SK-N-MC (cell line): Measurements from ENCODE around the gene B3GNT9.

Experiments
- DNase-seq: peaks from one replicate; pipeline ENCODE4 v3.0.0-alpha.2; 2011; ENCODE audit warnings: low read depth, low spot score
- H3K27ac ChIP-seq: fragments of 200-600 bp; sonication (generic); 2 replicates; pipeline ENCODE4 v1.5.1; 2016; ENCODE audit warnings: mixed run types
- H3K36me3 ChIP-seq: fragments of 200-600 bp; sonication (generic); 2 replicates; pipeline ENCODE4 v1.6.1; 2017; ENCODE audit warnings: antibody characterized with exemption, low read length, mixed read lengths; ENCODE audit not compliant: insufficient read depth
- H3K4me3 ChIP-seq: fragments of 200-600 bp; sonication (generic); 2 replicates; pipeline ENCODE4 v1.5.1; 2016
- H3K9ac ChIP-seq: fragments of 200-600 bp; sonication (generic); 2 replicates; pipeline ENCODE4 v1.8.0; 2017; ENCODE audit warnings: mixed run types, mixed read lengths; ENCODE audit not compliant: insufficient read length
- H3K9me3 ChIP-seq: fragments of 200-600 bp; sonication (generic); 2 replicates; pipeline ENCODE4 v1.6.1; 2017; ENCODE audit warnings: low read depth, mild to moderate bottlenecking, antibody characterized with exemption, low read length, moderate library complexity, mixed read lengths
- EZH2 ChIP-seq: fragments of 200-600 bp; sonication (generic); IDR thresholded peaks from one replicate; pipeline ENCODE4 v1.6.1; 2017; ENCODE audit warnings: antibody characterized with exemption
- FOXP2 ChIP-seq: optimal IDR thresholded peaks from 2 replicates; pipeline ENCODE3; 2011; ENCODE audit warnings: mild to moderate bottlenecking, moderate library complexity; ENCODE audit not compliant: insufficient read depth; ENCODE audit errors: extremely low read length, control extremely low read depth
- POLR2AphosphoS5 ChIP-seq: IDR thresholded peaks from 2 replicates; pipeline ENCODE4 v1.6.1; 2012; ENCODE audit warnings: mild to moderate bottlenecking, low read depth, low read length, borderline replicate concordance

B3GNT9 gene

DNA sequence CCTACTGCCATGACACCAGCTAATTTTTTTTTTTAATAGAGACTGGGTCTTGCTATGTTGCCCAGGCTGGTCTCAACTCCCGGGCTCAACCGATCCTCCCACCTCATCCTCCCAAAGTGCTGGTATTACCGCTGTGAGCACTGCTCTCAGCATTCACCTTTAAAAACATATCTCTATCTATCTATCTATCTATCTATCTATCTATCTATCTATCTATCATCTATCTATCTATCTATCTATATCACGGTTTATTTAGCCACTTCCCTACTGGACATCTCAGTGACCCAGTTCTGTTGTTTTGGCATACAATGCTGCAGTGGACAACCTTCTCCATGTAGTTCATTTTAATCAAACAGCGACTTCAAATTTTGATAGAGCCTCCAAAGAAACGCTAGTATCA, 42.3 kb downstream of the B3GNT9 start:
- H3K9me3 ChIP-seq = no peaks in the 10 kb centered on the region
- no peak overlapping the region for H3K4me3 ChIP-seq
- TF ChIP-seq EZH2 (no peak), POLR2AphosphoS5 (no peak), FOXP2 (no peak)
- no peak for DNase-seq
- no peak overlapping the region for H3K9ac ChIP-seq
- H3K36me3 ChIP-seq = no peaks in the 10 kb centered on the region
- H3K27ac ChIP-seq = no peak overlapping the region

DNA sequence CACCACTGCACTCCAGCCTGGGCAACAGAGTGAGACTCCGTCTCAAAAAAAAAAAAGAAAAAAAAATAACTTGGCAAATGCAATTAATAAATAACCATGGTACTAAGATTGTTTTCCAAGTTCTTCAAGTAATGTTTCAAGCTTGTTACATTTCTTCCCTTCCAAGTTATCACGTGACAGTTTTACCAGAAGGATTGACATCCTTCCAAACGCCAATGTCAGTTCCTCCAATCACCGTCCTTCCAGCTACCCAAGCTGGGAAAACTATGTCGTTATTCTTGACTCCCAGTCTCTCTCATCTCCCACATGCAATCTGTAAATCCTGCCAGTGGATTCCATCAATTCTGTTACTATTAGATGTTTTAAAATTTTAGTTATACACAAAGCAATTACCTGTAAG, 44.9 kb downstream of the B3GNT9 start:
- Histone ChIP-seq H3K36me3 (no peaks in the 10 kb centered on the region), H3K9ac (no peak overlapping the region), H3K4me3 (no peak overlapping the region), H3K27ac (no peak overlapping the region), H3K9me3 (no peaks in the 10 kb centered on the region)
- no peak for DNase-seq
- no peak for TF ChIP-seq FOXP2
- no peak for TF ChIP-seq EZH2
- TF ChIP-seq POLR2AphosphoS5 = no peak

DNA sequence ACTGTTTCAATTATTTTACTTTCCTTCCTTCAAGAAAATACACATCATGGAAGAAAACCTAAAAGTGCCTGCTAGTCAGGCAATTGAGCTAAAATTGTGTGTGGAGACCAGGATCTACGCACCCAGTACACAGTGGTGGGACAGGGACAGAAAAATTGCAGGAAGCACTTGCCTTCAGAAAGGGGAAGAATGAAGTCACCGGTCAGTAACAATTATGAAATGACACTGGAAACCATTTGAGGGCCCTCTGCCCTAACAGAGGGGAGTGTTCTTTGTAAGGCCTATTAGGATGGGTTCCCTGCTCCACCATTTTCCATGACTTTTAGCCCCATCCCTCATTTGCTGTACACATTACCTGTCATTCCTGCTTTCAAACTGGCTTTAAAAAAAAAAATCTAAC, 45.6 kb downstream of the B3GNT9 start:
- Histone ChIP-seq H3K9ac (no peak overlapping the region), H3K9me3 (no peaks in the 10 kb centered on the region), H3K4me3 (no peak overlapping the region), H3K36me3 (no peaks in the 10 kb centered on the region), H3K27ac (no peak overlapping the region)
- DNase-seq = no peak
- TF ChIP-seq POLR2AphosphoS5 (no peak), FOXP2 (no peak), EZH2 (no peak)

DNA sequence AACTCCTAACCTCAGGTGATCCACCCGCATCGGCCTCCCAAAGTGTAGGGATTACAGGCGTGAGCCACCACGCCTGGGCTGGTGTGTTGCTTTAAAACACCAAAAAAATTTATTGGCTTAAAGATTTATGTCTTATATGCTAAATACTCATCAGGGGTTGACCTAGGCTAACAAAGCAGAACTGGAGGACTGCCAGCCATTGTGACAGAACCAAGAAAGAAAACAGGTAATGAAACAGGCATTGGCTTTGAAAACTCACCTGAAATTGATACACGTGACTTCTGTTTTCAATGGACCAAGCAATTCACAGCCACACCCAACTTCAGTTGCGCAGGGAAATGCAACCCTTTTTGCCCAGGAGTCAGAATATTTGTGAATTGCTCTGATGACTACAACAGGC, 46.0 kb downstream of the B3GNT9 start:
- H3K27ac ChIP-seq = no peak overlapping the region
- TF ChIP-seq FOXP2 (no peak), EZH2 (no peak), POLR2AphosphoS5 (no peak)
- peaks cover 2% of the 10 kb centered on the region; the same call in 1 of the 2 replicates for H3K36me3 ChIP-seq
- no peak for DNase-seq
- no peak overlapping the region for H3K4me3 ChIP-seq
- no peak overlapping the region for H3K9ac ChIP-seq
- no peaks in the 10 kb centered on the region for H3K9me3 ChIP-seq

DNA sequence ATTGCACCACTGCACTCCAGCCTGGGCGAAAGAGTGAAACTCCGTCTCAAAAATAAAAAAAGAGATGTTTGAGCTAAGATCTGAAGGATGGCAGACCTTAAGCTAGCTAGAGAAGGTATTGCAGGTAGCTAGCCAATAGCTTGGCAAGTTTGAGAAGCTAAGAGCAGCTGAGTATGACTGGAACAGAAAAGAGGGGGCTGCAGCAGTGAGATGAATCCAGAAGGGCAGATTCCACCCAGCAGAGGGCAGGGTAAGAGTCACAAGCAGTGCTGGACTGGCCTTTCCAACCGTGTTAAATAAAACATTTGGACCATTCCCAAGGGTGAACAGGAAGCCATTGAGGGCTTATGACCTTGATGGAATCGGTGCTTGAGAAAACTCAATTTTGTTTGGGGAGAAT, 46.7 kb downstream of the B3GNT9 start:
- no peak for DNase-seq
- H3K9me3 ChIP-seq = no peaks in the 10 kb centered on the region
- no peak overlapping the region for H3K9ac ChIP-seq
- peaks cover 5% of the 10 kb centered on the region; the same call in 1 of the 2 replicates for H3K36me3 ChIP-seq
- no peak overlapping the region for H3K27ac ChIP-seq
- H3K4me3 ChIP-seq = no peak overlapping the region
- TF ChIP-seq POLR2AphosphoS5 = no peak
- TF ChIP-seq FOXP2 = no peak
- TF ChIP-seq EZH2 = no peak

DNA sequence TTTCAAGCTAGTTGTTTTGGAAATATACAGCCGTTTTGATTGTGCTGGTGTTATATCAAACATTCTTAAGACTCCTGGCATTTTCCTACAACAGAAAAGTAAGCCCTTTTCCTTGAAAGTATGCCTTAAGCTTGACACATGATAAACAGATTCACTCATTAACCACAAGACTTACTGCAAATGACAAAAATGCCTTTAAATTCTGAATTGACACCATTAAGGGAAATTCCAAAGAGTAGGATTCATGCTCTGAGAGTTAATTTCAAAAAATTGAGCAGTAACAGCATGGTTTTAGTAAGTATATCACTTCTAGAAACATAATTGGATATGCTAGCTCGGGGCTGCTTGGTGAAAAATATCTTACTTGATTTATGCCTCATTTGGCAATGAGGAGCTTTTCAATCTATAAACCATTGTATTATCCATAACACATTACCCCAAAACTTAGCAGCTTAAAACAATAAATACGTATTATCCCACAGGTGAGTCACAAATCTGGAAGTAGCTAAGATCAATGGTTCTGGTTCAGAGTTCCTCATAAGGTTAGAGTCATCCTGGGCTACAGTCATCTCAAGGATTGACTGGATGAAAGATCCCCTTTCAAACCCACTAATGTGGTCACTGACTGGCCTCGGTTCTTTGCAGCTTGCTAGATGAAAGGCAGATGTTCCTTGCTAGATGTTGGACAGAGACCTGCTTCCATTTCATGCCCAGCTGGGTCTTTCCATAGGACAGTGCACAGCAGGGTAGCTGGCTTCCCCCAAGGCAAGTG, 49.3 kb downstream of the B3GNT9 start:
- no peak overlapping the region for H3K27ac ChIP-seq
- DNase-seq = no peak
- no peak overlapping the region for H3K9ac ChIP-seq
- H3K36me3 ChIP-seq = peaks cover 5% of the 10 kb centered on the region; the same call in 1 of the 2 replicates
- H3K9me3 ChIP-seq = no peaks in the 10 kb centered on the region
- no peak overlapping the region for H3K4me3 ChIP-seq
- TF ChIP-seq EZH2 (no peak), POLR2AphosphoS5 (no peak), FOXP2 (no peak)

DNA sequence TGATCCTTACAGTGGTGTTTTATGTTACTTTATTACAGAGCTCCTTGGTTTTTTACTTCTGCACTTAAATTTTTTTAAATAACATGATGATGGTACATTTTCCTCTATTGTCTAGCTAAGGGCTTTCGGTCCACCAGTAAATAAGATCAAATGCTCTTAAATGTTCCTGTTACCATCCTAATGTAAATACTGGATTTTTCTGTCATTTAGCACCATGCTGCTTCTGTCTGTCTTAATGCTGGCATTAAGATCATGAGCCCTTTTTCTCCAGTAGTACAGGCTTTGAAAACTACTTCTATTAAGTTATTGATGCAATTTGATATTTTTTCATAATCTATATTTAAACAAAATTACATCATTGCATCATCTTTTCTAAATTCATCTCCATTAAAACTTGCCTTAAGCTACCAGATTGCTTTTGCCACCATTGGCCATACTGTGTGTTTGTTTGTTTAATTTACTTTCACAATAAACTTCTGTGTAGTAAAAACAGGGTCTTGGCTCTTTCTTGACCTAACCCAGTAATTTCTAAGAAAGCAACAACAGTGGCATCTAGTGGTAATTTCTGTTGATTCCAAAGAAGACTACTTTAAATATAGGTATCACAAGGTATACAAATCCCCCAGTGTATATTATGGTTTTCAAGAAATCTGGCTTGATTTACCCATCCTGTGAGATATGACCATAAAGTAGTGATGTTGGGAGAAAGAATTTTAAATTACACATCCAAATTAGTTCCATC, 50.1 kb downstream of the B3GNT9 start:
- peaks cover 5% of the 10 kb centered on the region; the same call in 1 of the 2 replicates for H3K36me3 ChIP-seq
- no peak for TF ChIP-seq POLR2AphosphoS5
- H3K27ac ChIP-seq = no peak overlapping the region
- no peak overlapping the region for H3K9ac ChIP-seq
- no peaks in the 10 kb centered on the region for H3K9me3 ChIP-seq
- no peak for DNase-seq
- no peak overlapping the region for H3K4me3 ChIP-seq

DNA sequence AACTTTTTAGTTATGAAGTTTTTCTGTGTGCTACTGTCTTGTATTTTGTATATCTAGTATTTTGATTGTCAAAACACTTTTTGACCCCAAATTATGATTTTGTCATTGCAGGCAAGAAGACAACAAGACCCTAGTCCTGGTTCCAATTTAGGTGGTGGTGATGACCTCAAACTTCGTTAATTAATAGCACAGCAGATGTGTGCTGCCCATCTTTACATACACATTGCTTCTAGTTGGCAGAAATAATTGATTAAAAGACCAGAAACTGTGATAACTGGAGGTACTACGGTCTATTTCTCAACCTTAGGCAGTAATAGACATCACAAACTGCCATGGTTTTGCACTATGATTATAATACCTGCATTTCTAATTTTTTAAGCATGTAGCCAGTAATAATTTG, 52.2 kb downstream of the B3GNT9 start:
- H3K4me3 ChIP-seq = no peak overlapping the region
- H3K36me3 ChIP-seq = peaks cover 8% of the 10 kb centered on the region; the same call in 1 of the 2 replicates
- no peak overlapping the region for H3K9ac ChIP-seq
- no peak for TF ChIP-seq FOXP2
- no peak for TF ChIP-seq POLR2AphosphoS5
- no peak for TF ChIP-seq EZH2
- no peak overlapping the region for H3K27ac ChIP-seq
- no peaks in the 10 kb centered on the region for H3K9me3 ChIP-seq
- no peak for DNase-seq
